Hematopoietic multipotent progenitor cell treated with erythropoietin and hydrocortisone succinate and interleukin-3 and kit ligand, for 4 days (in vitro differentiated cells): ENCODE measurements around the gene MMP19.
A peak's percentile ranks its signal among the peaks of the same experiment; 100 is the strongest.
"Not testable (repeated sequence)": the region's sequence is repeated elsewhere in the genome, so short reads cannot be mapped to it uniquely, and the experiment has no call there.

Experiments
- DNase-seq: peaks from one replicate; pipeline ENCODE4 v3.0.0-alpha.2; 2015

MMP19 gene

GRCh38 chr12:55840581-55841351 is 2.0 kb downstream of the MMP19 start:
- DNase-seq, result no peak

GRCh38 chr12:55839345-55840140 is 3.2 kb downstream of the MMP19 start:
- DNase-seq, result no peak

- DNase-seq, result no peak
These were observed 4.4 kb downstream of the MMP19 start for GRCh38 chr12:55838361-55838760.

GRCh38 chr12:55834400-55834799 is 8.3 kb downstream of the MMP19 start:
- DNase-seq, result not testable (repeated sequence)

DNA sequence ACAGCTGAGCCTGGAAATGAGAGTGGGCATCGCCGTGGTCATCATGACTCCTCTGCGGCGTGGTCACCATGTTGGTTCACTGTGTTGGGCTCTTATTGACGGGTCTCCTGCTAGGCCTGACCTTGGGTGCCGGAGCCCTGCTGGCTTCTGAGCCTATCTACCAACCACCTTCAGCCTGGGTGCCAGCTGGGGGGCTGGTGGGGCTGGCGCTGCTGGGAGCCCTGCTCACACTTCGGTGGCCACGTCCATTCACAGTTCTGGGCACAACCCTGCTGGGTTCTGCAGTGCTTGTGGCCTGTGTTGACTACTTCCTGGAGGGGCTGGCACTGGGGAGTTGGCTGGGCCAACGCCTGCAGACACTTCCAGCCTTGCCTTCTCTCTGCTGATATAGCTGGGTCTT is 9.7 kb downstream of the MMP19 start:
- DNase-seq, result no peak

GRCh38 chr12:55831447-55831815 is 11.3 kb downstream of the MMP19 start:
- DNase-seq, result no peak

DNA sequence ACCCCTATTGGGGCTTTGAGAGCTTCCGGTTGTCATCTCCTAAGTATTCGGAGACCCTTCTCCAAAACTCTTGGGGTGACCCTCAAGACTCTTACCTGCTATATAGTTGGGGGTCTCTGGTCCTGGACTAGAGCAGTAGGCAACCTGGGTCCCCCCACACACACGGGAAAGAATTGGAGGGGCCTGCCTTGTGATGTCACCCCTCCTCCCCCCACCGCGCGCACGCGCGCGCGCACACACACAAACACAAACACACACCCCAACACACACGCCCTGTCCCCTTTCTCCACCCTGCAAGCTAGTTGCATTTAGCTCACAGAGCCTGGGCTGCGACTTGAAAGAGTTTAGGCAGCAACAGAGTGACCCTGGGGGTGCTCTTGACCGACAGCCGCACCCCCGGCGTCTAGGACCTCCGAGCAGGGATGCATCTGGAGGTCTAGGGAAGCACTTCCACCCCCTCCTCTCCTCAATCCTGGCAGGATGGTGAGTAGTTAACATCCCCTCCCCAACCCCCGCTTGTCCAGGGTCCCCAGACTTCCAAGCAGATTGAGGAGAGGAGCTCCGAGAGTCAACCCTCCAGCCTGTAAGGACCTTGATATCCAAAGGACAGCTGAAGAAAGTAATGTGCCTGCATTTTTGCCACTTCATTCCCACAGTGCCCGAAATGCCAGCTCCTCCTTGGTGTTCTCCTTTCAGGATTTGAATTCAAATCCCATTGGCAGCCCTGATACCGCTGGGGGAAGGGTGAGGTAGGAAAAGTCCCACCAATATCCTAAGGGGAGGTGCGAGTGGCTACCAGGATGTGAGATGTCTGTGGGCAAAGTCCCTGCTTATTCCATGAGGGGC is 11.9 kb downstream of the MMP19 start:
- DNase-seq, result peak; percentile 83

- DNase-seq, result peak; percentile 62
These were observed 12.7 kb downstream of the MMP19 start for GRCh38 chr12:55829967-55830600.

DNA sequence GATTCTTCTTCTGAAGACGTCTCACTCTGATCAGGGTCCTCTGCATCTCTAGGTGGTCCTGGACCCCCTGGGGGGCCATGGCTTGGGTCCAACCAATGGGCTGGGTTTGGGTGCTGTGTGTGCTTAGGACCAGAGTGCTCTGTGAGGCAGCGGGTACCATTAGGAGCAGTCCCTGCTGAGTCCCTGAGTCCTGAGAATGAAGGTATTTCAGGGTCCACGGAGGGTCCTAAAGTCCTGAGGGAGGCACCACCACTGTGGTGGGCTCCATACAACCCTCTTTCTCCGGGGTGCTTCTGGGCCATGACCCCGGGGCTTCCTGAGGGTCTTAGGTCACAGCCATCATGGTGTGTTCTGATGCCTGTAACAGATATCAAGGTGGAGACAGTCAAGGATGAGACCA is 14.4 kb downstream of the MMP19 start:
- DNase-seq, result no peak

DNA sequence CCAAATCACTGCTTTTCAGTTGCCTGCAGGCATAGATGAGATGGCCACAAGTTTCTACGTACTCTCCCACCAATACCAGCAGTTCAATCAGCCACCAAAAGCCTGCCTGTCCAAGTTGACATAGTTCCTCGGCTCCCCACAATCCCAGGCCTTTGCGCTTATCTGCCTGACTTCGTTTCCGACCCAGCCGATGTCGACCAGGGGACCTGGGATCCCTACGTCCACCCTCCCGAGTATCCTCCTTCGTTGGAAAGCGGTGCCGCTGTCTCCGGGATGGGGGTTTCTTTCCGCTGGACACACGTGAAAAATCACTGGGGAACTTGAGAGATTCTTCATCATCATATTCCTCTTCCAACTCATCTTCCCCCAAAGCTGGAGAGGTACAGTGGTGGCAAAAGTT is 14.9 kb downstream of the MMP19 start:
- DNase-seq, result no peak

DNA sequence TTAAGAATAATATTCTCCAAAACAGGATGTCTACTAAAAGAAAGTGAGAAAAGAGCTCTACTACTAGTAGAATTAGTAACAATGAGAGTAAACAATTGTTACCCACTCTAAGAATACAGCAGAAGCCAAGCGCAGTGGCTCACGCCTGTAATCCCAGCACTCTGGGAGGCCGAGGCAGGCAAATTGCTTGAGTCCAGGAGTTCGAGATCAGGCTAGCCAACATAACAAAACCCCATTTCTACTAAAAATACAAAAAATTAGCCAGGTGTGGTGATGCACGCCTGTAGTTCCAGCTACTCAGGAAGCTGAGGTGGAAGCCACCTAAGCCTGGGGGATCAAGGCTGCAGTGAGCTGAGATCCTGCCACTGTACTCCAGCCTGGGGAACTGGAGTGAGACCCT is 18.0 kb downstream of the MMP19 start:
- no peak for DNase-seq

DNA sequence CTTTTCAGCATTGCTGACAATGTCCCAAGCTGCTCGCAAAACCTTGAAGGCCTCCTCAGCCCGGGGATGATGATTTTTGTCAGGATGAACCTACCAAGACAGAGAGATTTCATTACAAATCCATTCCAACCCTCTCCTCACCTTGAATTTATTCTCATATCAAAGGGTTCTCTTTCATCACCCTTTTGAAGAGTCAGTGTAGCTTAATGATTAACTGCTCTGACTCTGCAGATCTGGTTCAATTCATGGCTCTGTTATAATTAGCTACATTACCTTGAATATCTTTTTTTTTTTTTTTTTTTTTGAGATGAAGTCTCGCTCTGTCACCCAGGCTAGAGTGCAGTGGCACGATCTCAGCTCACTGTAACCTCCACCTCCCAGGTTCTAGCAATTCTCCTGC is 19.3 kb downstream of the MMP19 start:
- no peak for DNase-seq

GRCh38 chr12:55822228-55822627 is 20.5 kb downstream of the MMP19 start:
- DNase-seq, result peak; percentile 19

DNA sequence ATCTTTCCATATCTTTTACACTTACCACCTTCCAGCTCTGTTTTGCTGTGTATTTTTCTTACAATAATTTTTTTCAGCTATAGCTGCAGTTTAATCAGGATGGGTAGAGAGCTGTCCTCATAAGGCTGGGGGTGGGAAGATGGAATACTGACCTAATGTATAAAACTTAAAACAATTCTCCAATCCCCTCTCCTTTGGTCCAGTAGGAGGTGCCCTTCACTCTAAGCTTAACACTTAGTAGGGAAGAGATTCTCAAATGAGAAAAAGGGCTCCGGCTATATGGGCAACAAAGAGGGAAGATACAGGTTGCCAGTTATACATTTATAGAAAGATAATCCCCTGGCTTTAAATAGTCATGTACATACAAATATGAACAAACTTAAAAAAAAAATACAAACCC is 22.1 kb downstream of the MMP19 start:
- peak; percentile 54 for DNase-seq

GRCh38 chr12:55818886-55819285 is 23.9 kb downstream of the MMP19 start:
- no peak for DNase-seq

GRCh38 chr12:55818140-55818728 is 24.5 kb downstream of the MMP19 start:
- DNase-seq, result peak; percentile 91

GRCh38 chr12:55817345-55818139 is 25.2 kb downstream of the MMP19 start, which contains the start of the genes ORMDL2 and SARNP:
ORMDL2 (plus strand) TSS chr12:55818041; CDS start chr12:55819000, 959 bp downstream.
SARNP (minus strand) TSS chr12:55817724; CDS start chr12:55817701, 23 bp downstream.
- peak; percentile 100 for DNase-seq

DNA sequence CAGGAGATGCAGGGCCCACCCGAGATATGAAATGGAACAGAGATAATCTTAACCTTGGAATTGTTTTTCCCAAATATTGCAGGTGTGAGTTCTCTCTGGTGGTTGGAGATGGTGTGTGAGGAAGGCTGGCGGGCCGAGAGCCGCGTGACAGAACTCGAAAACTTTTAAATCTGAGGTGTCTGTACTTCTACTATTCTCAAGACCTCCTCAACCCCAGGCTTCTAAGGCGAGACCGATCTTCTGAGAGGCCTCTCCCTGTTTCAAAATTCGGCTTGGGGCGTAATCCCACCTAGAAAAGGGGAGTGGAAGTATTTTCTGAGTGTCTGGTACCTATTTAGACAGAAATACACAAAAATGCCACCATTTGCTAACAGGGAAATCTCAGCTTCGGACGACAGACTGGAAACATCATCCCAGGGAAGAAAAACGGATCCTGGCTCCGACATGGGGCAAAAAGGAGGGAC is 25.8 kb downstream of the MMP19 start:
- DNase-seq, result peak; percentile 55

DNA sequence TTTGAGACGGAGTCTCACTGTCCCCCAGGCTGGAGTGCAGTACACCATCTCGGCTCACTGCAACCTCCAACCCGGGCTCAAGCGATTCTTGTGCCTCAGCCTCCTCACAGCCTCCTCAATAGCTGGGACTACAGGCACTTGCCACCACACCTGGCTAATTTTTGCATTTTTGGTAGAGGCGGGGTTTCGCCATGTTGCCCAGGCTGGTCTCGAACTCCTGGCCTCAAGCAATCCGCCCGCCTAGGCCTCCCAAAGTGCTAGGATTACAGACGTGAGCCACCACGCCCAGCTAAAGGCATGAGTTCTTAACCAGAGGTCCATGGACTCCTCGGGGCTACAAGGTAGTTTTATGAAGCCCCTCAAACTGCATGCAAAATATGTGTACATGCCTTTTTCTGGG is 27.3 kb downstream of the MMP19 start:
- no peak for DNase-seq

DNA sequence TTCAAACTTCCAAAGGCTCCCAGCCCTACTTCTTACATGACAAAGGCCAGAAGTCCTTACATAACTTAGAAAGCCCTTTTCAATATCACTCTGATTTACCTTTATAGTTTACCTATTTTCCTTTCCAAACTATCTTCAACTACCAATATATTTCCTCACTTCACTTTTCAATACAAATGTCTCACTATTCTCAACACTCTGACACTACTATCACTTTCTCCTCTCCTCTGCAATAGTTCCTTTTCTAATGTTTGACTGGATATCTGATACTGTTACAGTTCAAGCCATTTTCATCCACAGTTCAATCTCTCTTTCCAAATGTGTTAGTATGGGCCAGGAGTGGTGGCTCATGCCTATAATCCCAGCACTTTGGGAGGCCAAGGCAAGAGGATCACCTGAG is 28.5 kb downstream of the MMP19 start:
- DNase-seq, result no peak

GRCh38 chr12:55812088-55812487 is 30.6 kb downstream of the MMP19 start:
- DNase-seq, result no peak
